GM19468 (cell line): Measurements from ENCODE around the gene HOXC11.

Experiments
- ATAC-seq: cut with Tn5 transposase; IDR thresholded peaks from one replicate; pipeline ENCODE4 v1.9.1; 2021; ENCODE audit warnings: mild to moderate bottlenecking, moderate library complexity, moderate number of reproducible peaks; ENCODE audit not compliant: unreplicated experiment; ENCODE audit errors: extremely low read depth

Gene HOXC11

GRCh38 chr12:53972722-53973235, at the start of gene HOXC11:
TSS of gene HOXC11 (plus strand) at chr12:53973126. CDS start at chr12:53973242, 116 bp downstream.
- no peak for ATAC-seq

- ATAC-seq = no peak
Observed at GRCh38 chr12:53924521-53925405, 48.2 kb upstream of the HOXC11 start.

GRCh38 chr12:53927220-53928029, 45.5 kb upstream of the HOXC11 start:
- no peak for ATAC-seq

- ATAC-seq = no peak
Observed at GRCh38 chr12:53928054-53928835, 44.7 kb upstream of the HOXC11 start.

GRCh38 chr12:53929527-53929926, 43.4 kb upstream of the HOXC11 start:
- ATAC-seq = no peak

- no peak for ATAC-seq
Observed at GRCh38 chr12:53930591-53931255, 42.2 kb upstream of the HOXC11 start.

GRCh38 chr12:53931844-53932581, 40.9 kb upstream of the HOXC11 start:
- ATAC-seq = no peak

GRCh38 chr12:53932915-53933314, 40.0 kb upstream of the HOXC11 start:
- no peak for ATAC-seq

GRCh38 chr12:53935383-53936341, 37.3 kb upstream of the HOXC11 start:
- ATAC-seq = no peak

GRCh38 chr12:53937099-53937498, 35.8 kb upstream of the HOXC11 start:
- no peak for ATAC-seq

- ATAC-seq = no peak
Observed at GRCh38 chr12:53937596-53938325, 35.2 kb upstream of the HOXC11 start.

- no peak for ATAC-seq
Observed at GRCh38 chr12:53938326-53939140, 34.4 kb upstream of the HOXC11 start, which contains the start of gene HOXC13. TSS of gene HOXC13 (plus strand) at chr12:53938831. CDS start at chr12:53938907, 76 bp downstream.

- no peak for ATAC-seq
Observed at GRCh38 chr12:53939141-53940108, 33.5 kb upstream of the HOXC11 start.

GRCh38 chr12:53940443-53941014, 32.4 kb upstream of the HOXC11 start:
- no peak for ATAC-seq

GRCh38 chr12:53941187-53941586, 31.7 kb upstream of the HOXC11 start:
- no peak for ATAC-seq
